ENCODE data around the gene LHFPL6. TPM values are rescaled to one million over a fixed set of nuclear protein-coding genes. Genes with fewer than 3 reads are reported as not detected.

Gene LHFPL6
- total and polyA plus RNA-seq, 10 of the 15 experiments (the other 5 are each of a cell fraction or from before 2014, with no cell fraction given) = 0.11 to 4.6 (median 0.41) TPM

DNA sequence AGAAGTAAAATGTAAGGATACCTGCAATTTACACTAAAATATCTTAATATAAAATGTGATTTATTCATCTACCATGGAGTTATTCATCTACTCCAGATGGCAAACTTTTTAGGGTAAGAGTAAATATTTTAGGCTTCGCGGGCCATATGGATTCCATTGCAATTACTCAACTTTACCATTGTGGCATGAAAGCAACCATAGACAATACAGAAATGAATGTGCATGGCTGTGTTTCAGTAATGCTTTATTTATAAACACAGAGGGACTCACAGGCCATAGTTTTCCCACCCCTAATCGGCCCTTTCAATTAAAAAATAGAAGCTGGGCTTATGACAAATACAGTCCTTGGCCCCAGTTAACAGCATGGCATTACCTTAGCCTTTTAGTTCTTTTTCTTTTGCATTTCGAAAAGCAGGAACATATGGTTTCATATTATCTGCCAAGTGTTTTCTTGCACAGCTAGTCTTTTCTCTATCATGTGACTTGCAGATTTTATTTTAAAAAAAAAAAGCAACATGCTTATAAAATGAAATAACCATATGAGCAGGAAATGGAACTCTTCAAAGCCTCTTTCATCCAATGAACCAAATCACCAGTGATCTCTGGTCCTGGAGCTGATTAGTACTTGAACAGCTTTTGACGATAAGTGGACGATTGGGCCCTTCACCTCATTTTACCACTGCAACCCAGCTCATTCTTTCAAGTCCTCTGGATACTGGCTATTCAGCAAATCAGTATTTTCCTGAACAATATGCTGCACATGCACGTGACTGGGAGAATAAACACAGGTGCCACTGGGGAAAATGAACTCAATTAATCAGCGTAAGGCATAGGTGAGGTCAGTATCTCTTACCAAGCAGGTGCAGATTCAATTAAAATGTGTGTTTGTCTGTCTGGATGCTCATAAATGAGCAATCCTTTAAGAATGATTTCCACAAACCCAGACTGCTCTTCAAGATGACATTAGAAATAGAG lies 63.9 kb downstream of the LHFPL6 start:
- intact Hi-C loops (cut with micrococcal nuclease; ENCODE audit: unreplicated experiment) (no loop called here), in situ Hi-C loops (cut with MboI) (no loop called here)
- H3K4me1 ChIP-seq (ENCODE audit: control insufficient read depth, insufficient read depth, low read length) = no peaks in the 10 kb centered on the region
- no peak overlapping the region for H3K9ac ChIP-seq (ENCODE audit: control insufficient read depth, insufficient read depth, low read length)
- POLR2A ChIA-PET = interaction anchor here (0.8 kb wide), 1 partner anchor 58 kb away, joined by 3 read pairs; no protein-coding TSS in a partner anchor
- no peak overlapping the region for H3K4me2 ChIP-seq (ENCODE audit: control insufficient read depth, insufficient read depth)
- H3K36me3 ChIP-seq (ENCODE audit: control insufficient read depth in 2 of 2, insufficient read depth in 2 of 2, low read length in 1 of 2) = no peaks in the 10 kb centered on the region
- RAD21 ChIA-PET (ENCODE audit: unreplicated experiment) = interaction anchor here (0.7 kb wide), 1 partner anchor 280 kb away, joined by 3 read pairs; no protein-coding TSS in a partner anchor
- FAIRE-seq (no peak), DNase-seq (ENCODE audit: low read depth, low spot score) (no peak), ATAC-seq (no peak)
- no peaks in the 10 kb centered on the region for H3K9me3 ChIP-seq (replicated peaks; ENCODE audit: control insufficient read depth, insufficient read depth, low read length)
- SMC1A ChIA-PET (ENCODE audit: uncharacterized antibody, unreplicated experiment) = interaction anchor here (0.9 to 1.5 kb wide), 2 partner anchors 11 to 24 kb away, joined by 3 to 4 read pairs; no protein-coding TSS in a partner anchor
- no peak overlapping the region for H2AFZ ChIP-seq (ENCODE audit: control insufficient read depth, low read depth, low read length)
- no peaks in the 10 kb centered on the region for H3K79me2 ChIP-seq (ENCODE audit: control insufficient read depth, insufficient read depth, low read length)
- H3K27ac ChIP-seq (ENCODE audit: control insufficient read depth, insufficient read depth) = no peak overlapping the region
- H4K20me1 ChIP-seq (ENCODE audit: control insufficient read depth, insufficient read depth) = no peaks in the 10 kb centered on the region
- CTCF ChIA-PET = interaction anchor here (0.6 to 1.9 kb wide), 2 partner anchors 33 to 124 kb away, joined by 4 to 6 read pairs; no protein-coding TSS in a partner anchor
- WGBS (ENCODE audit: insufficient coverage, insufficient replicate concordance, low lambda C conversion rate, missing lambda C conversion rate) = 36% methylated on average over 8 of the region's 8 CpGs
- no peaks in the 10 kb centered on the region for H3K27me3 ChIP-seq (replicated peaks in 1 of 2; ENCODE audit: control insufficient read depth in 2 of 2, insufficient read depth in 2 of 2, low read length in 1 of 2)
- no peak overlapping the region for H3K4me3 ChIP-seq
- BruUV-seq (replicated peaks) = no TSS peak
- TF ChIP-seq NFYA (IDR thresholded peaks at IDR 0.05; ENCODE audit: borderline replicate concordance, low read depth, low read length) = no peak
- no peak for TF ChIP-seq SPI1 (IDR thresholded peaks at IDR 0.05; ENCODE audit: borderline replicate concordance, insufficient read depth, low read depth, low read length)

- H3K79me2 ChIP-seq (ENCODE audit: control insufficient read depth, insufficient read depth, low read length) = no peaks in the 10 kb centered on the region
- in situ Hi-C loops (cut with MboI) (no loop called here), intact Hi-C loops (cut with micrococcal nuclease; ENCODE audit: unreplicated experiment) (no loop called here)
- ChIA-PET RAD21 (ENCODE audit: unreplicated experiment) (no interaction called here), POLR2A (no interaction called here), CTCF (interaction anchor here (1.1 to 3.1 kb wide), 5 partner anchors 8 to 76 kb away, joined by 4 to 10 read pairs (median 4); no protein-coding TSS in a partner anchor), SMC1A (ENCODE audit: uncharacterized antibody, unreplicated experiment) (interaction anchor here (1.1 to 1.4 kb wide), 2 partner anchors 9 to 18 kb away, joined by 3 to 6 read pairs; no protein-coding TSS in a partner anchor)
- no peak for ATAC-seq
- H3K9me3 ChIP-seq (replicated peaks; ENCODE audit: control insufficient read depth, insufficient read depth, low read length) = no peaks in the 10 kb centered on the region
- no peak overlapping the region for H3K4me3 ChIP-seq
- FAIRE-seq = no peak
- H3K4me2 ChIP-seq (ENCODE audit: control insufficient read depth, insufficient read depth) = no peak overlapping the region
- H3K27ac ChIP-seq (ENCODE audit: control insufficient read depth, insufficient read depth) = no peak overlapping the region
- BruUV-seq (replicated peaks) = no TSS peak
- no peak for DNase-seq (ENCODE audit: low read depth, low spot score)
- 37% methylated on average over 7 of the region's 7 CpGs for WGBS (ENCODE audit: insufficient coverage, insufficient replicate concordance, low lambda C conversion rate, missing lambda C conversion rate)
- H3K36me3 ChIP-seq (ENCODE audit: control insufficient read depth in 2 of 2, insufficient read depth in 2 of 2, low read length in 1 of 2) = no peaks in the 10 kb centered on the region
- H3K9ac ChIP-seq (ENCODE audit: control insufficient read depth, insufficient read depth, low read length) = no peak overlapping the region
- H4K20me1 ChIP-seq (ENCODE audit: control insufficient read depth, insufficient read depth) = no peaks in the 10 kb centered on the region
- TF ChIP-seq, protein P1, sequence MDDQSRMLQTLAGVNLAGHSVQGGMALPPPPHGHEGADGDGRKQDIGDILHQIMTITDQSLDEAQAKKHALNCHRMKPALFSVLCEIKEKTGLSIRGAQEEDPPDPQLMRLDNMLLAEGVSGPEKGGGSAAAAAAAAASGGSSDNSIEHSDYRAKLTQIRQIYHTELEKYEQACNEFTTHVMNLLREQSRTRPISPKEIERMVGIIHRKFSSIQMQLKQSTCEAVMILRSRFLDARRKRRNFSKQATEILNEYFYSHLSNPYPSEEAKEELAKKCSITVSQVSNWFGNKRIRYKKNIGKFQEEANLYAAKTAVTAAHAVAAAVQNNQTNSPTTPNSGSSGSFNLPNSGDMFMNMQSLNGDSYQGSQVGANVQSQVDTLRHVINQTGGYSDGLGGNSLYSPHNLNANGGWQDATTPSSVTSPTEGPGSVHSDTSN (IDR thresholded peaks at IDR 0.05; ENCODE audit: insufficient replicate concordance, low read depth, low read length) = no peak
- TF ChIP-seq EGR1 (IDR thresholded peaks at IDR 0.05; ENCODE audit: borderline replicate concordance in 1 of 2, low read depth in 2 of 2, low read length in 2 of 2) (no peak), POLR2AphosphoS2 (IDR thresholded peaks at IDR 0.05; ENCODE audit: low read depth, low read length) (no peak), MEF2B (IDR thresholded peaks at IDR 0.05; ENCODE audit: partially characterized antibody, poor library complexity, severe bottlenecking) (no peak), IRF4 (IDR thresholded peaks at IDR 0.05; ENCODE audit: low read depth, low read length) (no peak), STAT1 (conservative IDR thresholded peaks at IDR 0.05) (no peak), SUZ12 (IDR thresholded peaks at IDR 0.05; ENCODE audit: unreplicated experiment) (no peak)
- no peak overlapping the region for H2AFZ ChIP-seq (ENCODE audit: control insufficient read depth, low read depth, low read length)
- no peaks in the 10 kb centered on the region for H3K27me3 ChIP-seq (replicated peaks in 1 of 2; ENCODE audit: control insufficient read depth in 2 of 2, insufficient read depth in 2 of 2, low read length in 1 of 2)
- no peaks in the 10 kb centered on the region for H3K4me1 ChIP-seq (ENCODE audit: control insufficient read depth, insufficient read depth, low read length)
These were observed 66.1 kb downstream of the LHFPL6 start for GRCh38 chr13:39536906-39537305.
